GM12801 (cell line): ENCODE results near the gene OTOP1.

Source experiments
- TF ChIP-seq, protein P1 (sequence below): IDR thresholded peaks from one replicate; pipeline ENCODE4 v1.5.1; 2011; ENCODE audit warnings: control low read depth; ENCODE audit not compliant: insufficient read length; ENCODE audit errors: extremely low read depth

Gene OTOP1

DNA sequence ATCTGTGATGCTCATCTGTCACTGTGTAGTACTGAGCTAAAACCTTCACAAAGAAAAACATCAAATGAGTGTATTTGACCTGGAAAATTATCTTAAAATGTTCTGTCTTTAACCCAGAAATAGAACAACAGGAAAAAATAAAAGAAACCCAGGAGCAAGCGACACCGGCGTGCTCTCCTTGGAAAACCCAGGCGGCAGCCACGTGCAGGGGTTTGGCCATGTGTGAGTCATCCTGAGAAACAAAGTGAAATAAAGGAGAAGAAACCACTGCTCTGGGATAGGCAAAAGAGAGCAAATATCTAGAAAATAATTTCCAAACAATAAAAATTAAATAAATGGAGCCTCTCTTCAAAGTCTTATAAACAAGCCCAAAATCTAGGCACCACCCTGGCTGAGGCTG lies 41.3 kb upstream of the OTOP1 start:
- TF ChIP-seq, protein P1, sequence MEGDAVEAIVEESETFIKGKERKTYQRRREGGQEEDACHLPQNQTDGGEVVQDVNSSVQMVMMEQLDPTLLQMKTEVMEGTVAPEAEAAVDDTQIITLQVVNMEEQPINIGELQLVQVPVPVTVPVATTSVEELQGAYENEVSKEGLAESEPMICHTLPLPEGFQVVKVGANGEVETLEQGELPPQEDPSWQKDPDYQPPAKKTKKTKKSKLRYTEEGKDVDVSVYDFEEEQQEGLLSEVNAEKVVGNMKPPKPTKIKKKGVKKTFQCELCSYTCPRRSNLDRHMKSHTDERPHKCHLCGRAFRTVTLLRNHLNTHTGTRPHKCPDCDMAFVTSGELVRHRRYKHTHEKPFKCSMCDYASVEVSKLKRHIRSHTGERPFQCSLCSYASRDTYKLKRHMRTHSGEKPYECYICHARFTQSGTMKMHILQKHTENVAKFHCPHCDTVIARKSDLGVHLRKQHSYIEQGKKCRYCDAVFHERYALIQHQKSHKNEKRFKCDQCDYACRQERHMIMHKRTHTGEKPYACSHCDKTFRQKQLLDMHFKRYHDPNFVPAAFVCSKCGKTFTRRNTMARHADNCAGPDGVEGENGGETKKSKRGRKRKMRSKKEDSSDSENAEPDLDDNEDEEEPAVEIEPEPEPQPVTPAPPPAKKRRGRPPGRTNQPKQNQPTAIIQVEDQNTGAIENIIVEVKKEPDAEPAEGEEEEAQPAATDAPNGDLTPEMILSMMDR: no peak

DNA sequence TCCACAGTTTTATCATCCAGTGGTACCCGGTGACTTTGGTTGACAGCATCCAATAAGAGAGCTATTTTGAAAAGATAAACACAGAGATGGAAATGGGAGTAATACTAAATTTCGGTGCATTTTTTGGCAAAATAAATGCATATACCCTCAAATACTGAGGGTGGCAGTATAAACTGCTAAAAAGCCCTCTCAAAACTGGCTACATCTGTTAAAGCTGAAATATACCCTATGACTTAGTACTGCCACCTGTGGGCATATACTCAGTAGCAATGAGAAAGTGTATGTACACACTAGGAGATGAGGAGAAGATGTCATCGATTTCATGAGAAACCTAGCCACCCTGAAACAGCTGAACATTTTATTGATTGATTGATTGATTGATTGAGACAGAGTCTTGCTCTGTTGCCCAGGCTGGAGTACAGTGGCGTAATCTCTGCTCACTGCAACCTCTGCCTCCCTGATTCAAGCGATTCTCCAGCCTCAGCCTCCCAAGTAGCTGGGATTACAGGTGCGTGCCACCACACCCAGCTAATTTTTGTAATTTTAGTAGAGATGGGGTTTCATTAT lies 33.5 kb upstream of the OTOP1 start:
- TF ChIP-seq, protein P1: no peak

DNA sequence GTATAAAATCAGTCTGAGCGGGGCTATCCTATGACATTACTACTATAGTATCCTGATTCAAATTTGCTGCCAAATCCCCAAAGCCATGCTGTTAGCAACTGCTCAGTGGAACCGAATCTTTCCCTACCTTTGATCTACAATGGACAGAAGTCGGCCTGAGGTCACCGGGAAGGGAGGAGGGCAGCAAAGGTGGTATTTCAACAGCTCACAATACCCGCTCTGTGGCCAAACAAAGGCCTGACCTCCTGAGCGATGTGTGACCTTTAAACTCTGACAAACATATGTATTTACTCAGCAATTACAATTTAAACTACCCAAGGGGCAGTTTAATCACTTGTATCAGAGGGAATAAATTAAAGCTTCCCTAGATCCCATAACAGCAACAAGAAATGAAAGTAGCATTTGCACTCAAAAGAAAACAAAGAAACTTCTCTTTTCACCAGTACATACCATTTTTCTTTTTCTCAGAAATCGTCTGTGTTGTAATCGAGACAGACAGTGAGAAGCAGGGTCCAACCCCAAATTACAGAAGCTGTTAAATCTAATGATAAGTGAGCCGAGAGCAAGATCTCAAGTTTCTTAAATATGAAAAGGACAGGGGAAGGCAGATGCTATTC lies 32.9 kb upstream of the OTOP1 start:
- TF ChIP-seq, protein P1: no peak

DNA sequence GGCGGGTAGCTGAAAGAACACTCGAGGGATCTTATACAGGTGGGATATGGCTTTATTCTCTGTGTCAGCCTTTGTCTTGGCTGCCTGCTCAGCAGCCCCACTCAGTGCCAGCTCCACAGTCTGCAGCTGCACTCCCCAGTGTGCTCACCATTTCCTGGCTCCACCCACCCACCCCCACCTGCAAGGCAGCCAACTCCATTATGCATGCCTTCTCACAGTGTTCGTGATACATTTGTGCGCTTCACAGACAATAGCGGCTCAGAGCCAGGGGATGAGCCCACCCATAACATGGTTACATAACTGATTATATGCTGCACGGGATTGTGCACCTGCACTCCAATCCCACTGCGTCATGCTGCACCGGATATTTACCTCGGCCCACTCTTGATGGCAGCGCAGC lies 30.1 kb upstream of the OTOP1 start:
- TF ChIP-seq, protein P1: no peak

DNA sequence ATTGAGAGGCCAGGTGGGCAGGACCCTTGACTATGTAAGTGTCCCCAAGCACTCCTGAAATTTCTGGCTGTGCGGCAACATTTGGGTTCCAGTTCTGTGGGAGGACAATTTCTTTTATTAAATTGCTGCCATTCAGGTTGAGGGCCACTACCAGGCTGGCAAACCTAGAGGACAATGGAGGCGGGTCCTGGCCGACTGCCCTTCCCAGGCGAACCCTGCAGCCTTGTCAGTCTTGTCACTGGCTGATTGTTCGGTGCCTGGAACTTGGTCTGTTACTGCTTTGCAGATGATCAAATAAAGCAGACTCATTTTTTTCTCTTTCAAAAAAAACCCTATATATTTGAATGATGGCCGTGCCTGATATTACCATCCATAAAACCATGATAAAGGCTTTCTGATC lies 27.9 kb upstream of the OTOP1 start:
- TF ChIP-seq, protein P1: no peak

DNA sequence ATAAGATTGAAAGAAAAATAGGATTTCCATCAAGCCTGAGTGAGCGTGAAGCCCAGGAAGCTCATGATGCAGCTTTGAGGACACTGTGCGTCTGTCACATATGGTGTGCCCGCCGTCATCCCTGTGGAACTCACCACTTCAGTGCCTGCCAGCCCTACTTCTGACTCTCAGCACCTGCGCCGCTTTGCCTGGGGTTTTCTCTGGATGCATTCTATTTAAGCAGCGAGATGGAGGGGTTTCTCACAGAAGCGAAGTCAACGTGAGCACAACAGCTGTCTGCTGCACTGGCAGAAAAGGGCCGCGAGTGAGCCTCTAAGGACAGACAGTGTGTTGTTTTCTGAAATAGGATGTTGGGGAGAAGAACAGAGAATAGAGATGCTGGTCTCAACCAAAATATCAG lies 27.5 kb upstream of the OTOP1 start:
- TF ChIP-seq, protein P1: no peak

DNA sequence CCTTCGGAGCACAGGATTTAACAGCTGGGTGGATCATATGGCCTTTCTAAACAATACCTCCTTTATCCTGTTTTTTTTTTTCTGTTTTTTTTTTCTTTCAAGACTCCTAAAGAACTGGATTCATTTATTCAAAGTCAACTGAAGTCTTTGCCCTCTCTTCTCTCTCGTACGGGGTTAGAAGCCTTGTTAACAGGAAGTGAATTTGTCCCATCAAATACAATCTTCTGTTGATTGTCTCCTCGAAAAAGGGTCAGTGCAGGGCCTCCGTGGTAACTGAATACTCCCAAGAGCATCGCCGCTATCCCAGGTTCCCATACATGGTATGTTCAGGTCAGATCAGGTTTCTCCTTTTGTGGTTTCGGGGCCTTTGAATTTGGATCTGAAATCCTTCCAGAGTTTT lies 23.1 kb upstream of the OTOP1 start:
- TF ChIP-seq, protein P1: no peak
